Measurements from ENCODE around the gene ATXN7L2. TPM values are rescaled to one million over a fixed set of nuclear protein-coding genes. Genes with fewer than 3 reads are reported as not detected.

ATXN7L2 gene
- total RNA-seq, 1 donor from 2014 or later: 19.6 TPM

DNA sequence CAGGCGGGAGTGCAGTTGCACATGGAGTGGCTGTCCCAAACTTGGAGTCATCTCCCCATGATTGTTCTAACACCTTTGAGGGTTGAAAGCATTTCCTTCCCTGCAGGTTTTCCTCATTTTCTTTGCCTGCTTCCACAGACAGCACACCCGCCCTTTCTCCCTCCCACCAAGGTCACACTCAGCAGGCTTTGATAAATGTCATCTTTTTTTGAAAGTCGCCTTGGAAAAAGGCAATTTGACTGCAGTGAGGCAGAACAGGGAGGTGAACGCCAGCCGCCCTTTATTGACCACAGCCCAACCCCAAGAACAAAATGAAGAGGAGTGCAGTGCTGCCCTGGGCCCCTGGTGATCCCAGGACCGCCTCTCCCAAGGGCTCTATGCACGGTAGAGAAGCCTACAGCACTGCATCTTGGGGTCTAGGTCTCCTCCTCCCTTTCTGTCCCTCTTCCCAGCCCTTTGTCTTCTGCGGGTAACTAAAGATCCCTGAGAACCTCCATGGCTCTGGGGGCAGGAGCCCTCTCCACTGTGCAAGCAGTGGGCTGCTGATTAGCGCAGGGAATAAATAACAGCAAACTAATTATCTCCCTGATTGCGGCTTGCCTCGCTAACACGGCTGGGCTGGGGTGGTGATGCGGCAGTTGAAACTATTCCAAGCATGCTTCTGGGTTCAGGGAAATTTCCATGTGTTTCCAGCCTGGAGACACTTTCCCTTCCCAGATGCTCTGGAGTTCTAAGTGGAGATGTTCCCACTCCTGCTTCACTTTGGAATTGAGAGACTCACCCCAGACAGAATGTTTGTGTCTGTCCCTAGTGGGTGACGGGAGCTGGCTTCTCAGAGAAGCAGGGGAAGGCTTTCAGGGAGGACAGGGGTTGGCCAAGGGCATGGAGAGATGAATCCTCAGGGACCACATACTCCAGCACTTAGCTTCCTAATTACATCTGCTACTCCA lies 37.6 kb downstream of the ATXN7L2 start:
- Mint-ChIP-seq H3K27ac (no peak overlapping the region), H3K9me3 (ENCODE audit: low read depth) (no peaks in the 10 kb centered on the region), H3K36me3 (ENCODE audit: insufficient read depth) (no peaks in the 10 kb centered on the region), H3K4me3 (ENCODE audit: low read depth) (no peak overlapping the region), H3K27me3 (peaks cover 27% of the 10 kb centered on the region), H3K4me1 (ENCODE audit: low read depth) (peaks cover 10% of the 10 kb centered on the region)
- no peak for TF ChIP-seq CTCF (IDR thresholded peaks at IDR 0.05; ENCODE audit: unreplicated experiment)
- no peak for DNase-seq (ENCODE audit: low spot score, unreplicated experiment)

GRCh38 chr1:109522026-109522425 lies 38.3 kb downstream of the ATXN7L2 start:
- TF ChIP-seq CTCF (IDR thresholded peaks at IDR 0.05; ENCODE audit: unreplicated experiment): no peak
- Mint-ChIP-seq H3K27ac (no peak overlapping the region), H3K9me3 (ENCODE audit: low read depth) (no peaks in the 10 kb centered on the region), H3K4me3 (ENCODE audit: low read depth) (no peak overlapping the region), H3K36me3 (ENCODE audit: insufficient read depth) (no peaks in the 10 kb centered on the region), H3K27me3 (peaks cover 33% of the 10 kb centered on the region), H3K4me1 (ENCODE audit: low read depth) (peaks cover 10% of the 10 kb centered on the region)
- DNase-seq (ENCODE audit: low spot score, unreplicated experiment): no peak

DNA sequence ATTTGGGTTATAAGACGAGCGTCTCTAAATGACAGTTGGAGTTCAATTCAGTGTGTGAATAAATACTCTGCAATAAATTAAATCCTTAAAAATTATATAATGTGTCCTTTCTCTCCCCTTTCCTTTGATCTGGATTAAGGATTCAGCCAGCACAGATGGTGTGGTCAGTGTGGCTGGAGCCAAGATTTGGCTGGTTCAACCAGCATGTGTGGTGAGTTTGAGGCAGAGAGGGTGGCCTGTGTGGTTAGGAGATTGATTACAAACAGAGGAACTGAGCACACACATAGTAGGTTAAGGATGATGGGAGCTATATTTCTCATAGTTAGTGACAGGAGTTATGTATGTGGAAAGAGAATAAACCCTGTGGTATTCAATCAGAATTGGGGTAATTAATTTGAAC lies 40.0 kb downstream of the ATXN7L2 start:
- TF ChIP-seq CTCF (IDR thresholded peaks at IDR 0.05; ENCODE audit: unreplicated experiment): no peak
- Mint-ChIP-seq H3K4me1 (ENCODE audit: low read depth) (peaks cover 10% of the 10 kb centered on the region), H3K4me3 (ENCODE audit: low read depth) (no peak overlapping the region), H3K9me3 (ENCODE audit: low read depth) (no peaks in the 10 kb centered on the region), H3K27ac (no peak overlapping the region), H3K27me3 (peaks cover 44% of the 10 kb centered on the region), H3K36me3 (ENCODE audit: insufficient read depth) (no peaks in the 10 kb centered on the region)
- no peak for DNase-seq (ENCODE audit: low spot score, unreplicated experiment)

GRCh38 chr1:109527098-109527811 lies 43.5 kb downstream of the ATXN7L2 start:
- Mint-ChIP-seq H3K4me1 (ENCODE audit: low read depth) (peaks cover 4% of the 10 kb centered on the region), H3K27ac (no peak overlapping the region), H3K9me3 (ENCODE audit: low read depth) (no peaks in the 10 kb centered on the region), H3K36me3 (ENCODE audit: insufficient read depth) (no peaks in the 10 kb centered on the region), H3K4me3 (ENCODE audit: low read depth) (no peak overlapping the region), H3K27me3 (peaks cover 38% of the 10 kb centered on the region)
- no peak for DNase-seq (ENCODE audit: low spot score, unreplicated experiment)
- no peak for TF ChIP-seq CTCF (IDR thresholded peaks at IDR 0.05; ENCODE audit: unreplicated experiment)

DNA sequence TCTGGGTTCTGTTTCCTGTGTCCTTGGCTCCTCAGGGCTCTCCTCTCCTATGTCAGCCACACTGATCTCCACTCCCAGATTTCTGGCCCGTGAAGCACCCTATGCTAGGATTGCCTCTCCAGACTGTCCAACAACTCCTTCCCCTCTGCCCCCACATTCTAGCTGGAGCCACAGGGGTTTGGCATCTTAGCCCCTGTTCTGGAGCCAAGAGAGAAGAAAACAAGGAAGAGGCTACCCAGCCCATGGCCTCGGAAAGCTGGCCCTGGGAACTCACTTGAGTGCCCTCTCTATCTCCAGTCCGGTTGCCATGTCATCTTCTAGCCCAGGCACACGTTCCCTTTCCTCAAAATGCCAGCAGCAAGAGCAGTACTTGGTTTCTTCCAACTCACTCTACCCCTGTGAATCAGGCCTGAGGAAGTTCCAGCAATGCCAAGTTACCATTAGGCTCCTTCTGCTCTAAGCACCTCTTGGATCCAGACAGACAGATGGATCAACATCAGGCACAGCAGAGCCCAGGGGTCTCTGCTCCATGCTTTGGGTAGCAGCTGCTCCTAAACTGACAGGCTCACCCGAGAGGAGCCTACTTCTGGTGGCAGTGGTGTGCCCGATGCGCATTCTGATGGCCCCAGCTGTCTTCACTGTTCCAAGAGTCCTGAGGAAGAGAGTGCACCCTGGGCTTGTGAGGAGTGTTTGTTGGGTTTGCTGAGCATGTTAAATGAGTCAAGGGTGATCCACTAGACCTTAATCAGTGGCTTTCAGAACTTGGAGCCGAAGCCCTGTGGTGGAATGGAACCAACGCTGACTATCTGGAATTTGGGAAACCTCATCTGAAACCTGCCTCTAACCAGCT lies 44.4 kb downstream of the ATXN7L2 start:
- no peaks in the 10 kb centered on the region for H3K9me3 Mint-ChIP-seq (ENCODE audit: low read depth)
- DNase-seq (ENCODE audit: low spot score, unreplicated experiment): no peak
- H3K36me3 Mint-ChIP-seq (ENCODE audit: insufficient read depth): no peaks in the 10 kb centered on the region
- peaks cover 33% of the 10 kb centered on the region for H3K27me3 Mint-ChIP-seq
- no peak overlapping the region for H3K4me3 Mint-ChIP-seq (ENCODE audit: low read depth)
- no peak for TF ChIP-seq CTCF (IDR thresholded peaks at IDR 0.05; ENCODE audit: unreplicated experiment)
- no peak overlapping the region for H3K27ac Mint-ChIP-seq
- peaks cover 7% of the 10 kb centered on the region for H3K4me1 Mint-ChIP-seq (ENCODE audit: low read depth)
